H9 (cell line): Measurements from ENCODE around the gene PROM1. TPM values are rescaled to one million over a fixed set of nuclear protein-coding genes. Genes with fewer than 3 reads are reported as not detected.

ENCODE experiments used
- DNase-seq: peaks from one replicate; pipeline ENCODE4 v3.0.0-alpha.2; 2017
- H2AFZ ChIP-seq: one replicate; pipeline ENCODE4 v1.6.1; 2013; ENCODE audit warnings: mild to moderate bottlenecking, low read length, control low read depth, moderate library complexity
- H2AK5ac ChIP-seq: 2 replicates; pipeline ENCODE4 v1.6.1; 2013; ENCODE audit warnings: low read length, control low read depth, mixed read lengths; ENCODE audit not compliant: insufficient read length
- H2BK120ac ChIP-seq: one replicate; pipeline ENCODE4 v1.6.1; 2013; ENCODE audit warnings: low read depth, mild to moderate bottlenecking, low read length, control low read depth, inconsistent platforms; ENCODE audit not compliant: poor library complexity, severe bottlenecking
- H2BK12ac ChIP-seq: 2 replicates; pipeline ENCODE4 v1.6.1; 2013; ENCODE audit warnings: low read length, control low read depth, mixed read lengths, low read depth; ENCODE audit not compliant: insufficient read length
- H2BK15ac ChIP-seq: 2 replicates; pipeline ENCODE4 v1.6.1; 2013; ENCODE audit warnings: low read depth, low read length, control low read depth
- H2BK20ac ChIP-seq: one replicate; pipeline ENCODE4 v1.6.1; 2013; ENCODE audit warnings: low read depth, mild to moderate bottlenecking, low read length, control low read depth, inconsistent platforms; ENCODE audit not compliant: poor library complexity, severe bottlenecking
- H2BK5ac ChIP-seq: 2 replicates; pipeline ENCODE4 v1.6.1; 2013; ENCODE audit warnings: low read length, control low read depth, mixed read lengths; ENCODE audit not compliant: insufficient read length
- H3K14ac ChIP-seq: 2 replicates; pipeline ENCODE4 v1.6.1; 2013; ENCODE audit warnings: low read length, control low read depth; ENCODE audit not compliant: insufficient read depth
- H3K18ac ChIP-seq: 2 replicates; pipeline ENCODE4 v1.6.1; 2013; ENCODE audit warnings: low read depth, mild to moderate bottlenecking, mixed read lengths, low read length, control low read depth; ENCODE audit not compliant: insufficient read length
- H3K23ac ChIP-seq: 2 replicates; pipeline ENCODE4 v1.6.1; 2013; ENCODE audit warnings: low read length, control low read depth, mixed read lengths, low read depth; ENCODE audit not compliant: insufficient read length
- H3K23me2 ChIP-seq: 2 replicates; pipeline ENCODE4 v1.6.1; 2013; ENCODE audit warnings: low read depth, mild to moderate bottlenecking, mixed read lengths, low read length, control low read depth; ENCODE audit not compliant: insufficient read length, poor library complexity, severe bottlenecking
- H3K27ac ChIP-seq: 2 replicates; pipeline ENCODE4 v1.5.1; 2013; ENCODE audit warnings: low read length, control low read depth, mixed read lengths, low read depth; ENCODE audit not compliant: insufficient read length
- H3K27me3 ChIP-seq: 2 replicates; pipeline ENCODE4 v1.6.1; 2013; ENCODE audit warnings: low read length, control low read depth, inconsistent platforms; ENCODE audit not compliant: insufficient read depth
- H3K4ac ChIP-seq: 2 replicates; pipeline ENCODE4 v1.6.1; 2013; ENCODE audit warnings: low read depth, mild to moderate bottlenecking, control low read depth, inconsistent platforms, low read length, moderate library complexity
- H3K4me1 ChIP-seq: 2 replicates; pipeline ENCODE4 v1.6.1; 2013; ENCODE audit warnings: low read length, control low read depth, inconsistent platforms; ENCODE audit not compliant: insufficient read depth
- H3K4me2 ChIP-seq: 2 replicates; pipeline ENCODE4 v1.6.1; 2013; ENCODE audit warnings: low read length, control low read depth, mixed read lengths; ENCODE audit not compliant: insufficient read length, insufficient read depth
- H3K56ac ChIP-seq: 2 replicates; pipeline ENCODE4 v1.6.1; 2013; ENCODE audit warnings: low read depth, mild to moderate bottlenecking, mixed read lengths, low read length, control low read depth; ENCODE audit not compliant: insufficient read length
- H3K79me1 ChIP-seq: 2 replicates; pipeline ENCODE4 v1.6.1; 2013; ENCODE audit warnings: low read depth, mild to moderate bottlenecking, moderate library complexity, low read length, control low read depth, inconsistent platforms; ENCODE audit not compliant: insufficient read depth, poor library complexity, severe bottlenecking
- H3K79me2 ChIP-seq: 2 replicates; pipeline ENCODE4 v1.6.1; 2013; ENCODE audit warnings: low read length, control low read depth, inconsistent platforms; ENCODE audit not compliant: insufficient read depth
- H3K9ac ChIP-seq: 2 replicates; pipeline ENCODE4 v1.6.1; 2013; ENCODE audit warnings: low read length, control low read depth, mixed read lengths; ENCODE audit not compliant: insufficient read length; ENCODE audit errors: extremely low read depth
- H3K9me3 ChIP-seq: one replicate; pipeline ENCODE4 v1.6.1; 2013; ENCODE audit warnings: low read depth, low read length, inconsistent platforms; ENCODE audit not compliant: control insufficient read depth
- H3T11ph ChIP-seq: one replicate; pipeline ENCODE4 v1.6.1; 2013; ENCODE audit warnings: mild to moderate bottlenecking, low read length, control low read depth, inconsistent platforms
- H4K20me1 ChIP-seq: one replicate; pipeline ENCODE4 v1.6.1; 2013; ENCODE audit not compliant: control insufficient read depth, insufficient read length, insufficient read depth
- H4K5ac ChIP-seq: 2 replicates; pipeline ENCODE4 v1.6.1; 2013; ENCODE audit warnings: low read depth, mild to moderate bottlenecking, mixed read lengths, low read length, control low read depth; ENCODE audit not compliant: insufficient read length
- H4K8ac ChIP-seq: replicated peaks from 2 replicates; pipeline ENCODE4 v1.6.1; 2013; ENCODE audit warnings: low read length, control low read depth, mixed read lengths, low read depth; ENCODE audit not compliant: insufficient read length
- H4K91ac ChIP-seq: 2 replicates; pipeline ENCODE4 v1.6.1; 2013; ENCODE audit warnings: low read depth, mild to moderate bottlenecking, moderate library complexity, mixed read lengths, low read length, control low read depth; ENCODE audit not compliant: insufficient read length
- H3K27ac Mint-ChIP-seq, 3 experiments: 2 replicates in 2 of 3; 3 replicates in 1 of 3; pipeline ENCODE4 v1.8.0; 2020 to 2021; ENCODE audit warnings: mixed read lengths in 3 of 3, mild to moderate bottlenecking in 1 of 3, moderate library complexity in 1 of 3
- H3K27me3 Mint-ChIP-seq: 2 replicates; pipeline ENCODE4 v1.8.0; 2021; ENCODE audit warnings: low read depth, mild to moderate bottlenecking, moderate library complexity, mixed read lengths
- H3K36me3 Mint-ChIP-seq, 3 experiments: 2 replicates in 2 of 3; 3 replicates in 1 of 3; pipeline ENCODE4 v1.8.0; 2020 to 2021; ENCODE audit warnings: low read depth in 3 of 3, mixed read lengths in 3 of 3; ENCODE audit not compliant: insufficient read depth in 1 of 3
- H3K4me1 Mint-ChIP-seq, 2 experiments: 2 replicates each; pipeline ENCODE4 v1.8.0; 2020; ENCODE audit warnings: mixed read lengths in 2 of 2
- H3K4me3 Mint-ChIP-seq, 2 experiments: 2 replicates in 1 of 2; 3 replicates in 1 of 2; pipeline ENCODE4 v1.8.0; 2020 to 2021; ENCODE audit warnings: mild to moderate bottlenecking in 2 of 2, mixed read lengths in 2 of 2, moderate library complexity in 1 of 2
- H3K9me3 Mint-ChIP-seq, 2 experiments: 2 replicates in 1 of 2; 3 replicates in 1 of 2; pipeline ENCODE4 v1.8.0; 2020; ENCODE audit warnings: mild to moderate bottlenecking in 2 of 2, mixed read lengths in 2 of 2, moderate library complexity in 1 of 2
- WGBS: extraction: QIAGEN DNeasy Blood & Tissue Kit; methylation state at CpG from one replicate; pipeline ENCODE4 v1.1.7; 2013; ENCODE audit warnings: missing lambda C conversion rate, low lambda C conversion rate, mixed read lengths; ENCODE audit not compliant: insufficient read length; ENCODE audit errors: extremely low coverage; 5-methylcytosine and 5-hydroxymethylcytosine counted together
- total RNA-seq: library from RNA; stranded (reverse); gene quantifications from 2 replicates; pipeline ENCODE4 v1.2.1, GENCODE V29; 2021
- TF ChIP-seq, protein P1 (sequence below): fragments of 200-600 bp; sonication (generic); conservative IDR thresholded peaks from 3 replicates; pipeline ENCODE4 v1.8.0; 2021; ENCODE audit warnings: antibody characterized with exemption, mild to moderate bottlenecking

Gene PROM1
- total RNA-seq, 1 experiment from 2014 or later = 98.3 TPM

DNA sequence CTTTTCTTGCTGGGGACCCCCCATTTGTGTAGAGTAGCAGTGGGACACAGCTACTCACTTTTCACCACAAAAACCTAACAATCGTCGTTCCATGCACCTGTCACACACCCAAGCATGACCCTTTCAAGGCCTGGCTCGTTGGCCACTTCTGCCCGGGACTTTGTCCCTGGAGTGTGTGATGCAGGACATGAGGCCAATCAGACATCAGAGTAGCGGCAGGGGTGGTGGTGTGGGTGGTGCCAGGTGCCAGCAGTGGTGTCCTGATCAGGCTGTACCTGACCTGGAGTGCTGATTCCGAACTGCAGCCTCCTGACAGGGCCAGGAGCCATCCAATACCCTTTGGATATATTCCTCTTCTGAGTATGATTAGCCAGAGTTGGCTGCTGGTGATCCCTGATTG lies 23.1 kb upstream of the PROM1 start:
- Histone ChIP-seq H2BK12ac (no peak overlapping the region), H3K23me2 (no peaks in the 10 kb centered on the region), H2BK5ac (no peak overlapping the region), H3K9ac (no peak overlapping the region), H3K18ac (no peak overlapping the region), H3K23ac (no peak overlapping the region), H3K27me3 (no peaks in the 10 kb centered on the region), H3K14ac (no peak overlapping the region), H3T11ph (no peak overlapping the region), H4K8ac (no peak overlapping the region), H4K5ac (no peak overlapping the region), H3K4me2 (no peak overlapping the region), H3K79me2 (no peaks in the 10 kb centered on the region), H4K20me1 (no peaks in the 10 kb centered on the region), H3K27ac (no peak overlapping the region), H3K4me1 (no peaks in the 10 kb centered on the region), H3K4ac (no peak overlapping the region), H3K9me3 (no peaks in the 10 kb centered on the region), H2AFZ (no peak overlapping the region), H2BK120ac (no peak overlapping the region), H3K56ac (no peak overlapping the region), H4K91ac (no peak overlapping the region), H3K79me1 (no peaks in the 10 kb centered on the region), H2AK5ac (no peak overlapping the region), H2BK15ac (no peak overlapping the region), H2BK20ac (no peak overlapping the region)
- H3K27me3 Mint-ChIP-seq = peaks cover 5% of the 10 kb centered on the region
- TF ChIP-seq, protein P1, sequence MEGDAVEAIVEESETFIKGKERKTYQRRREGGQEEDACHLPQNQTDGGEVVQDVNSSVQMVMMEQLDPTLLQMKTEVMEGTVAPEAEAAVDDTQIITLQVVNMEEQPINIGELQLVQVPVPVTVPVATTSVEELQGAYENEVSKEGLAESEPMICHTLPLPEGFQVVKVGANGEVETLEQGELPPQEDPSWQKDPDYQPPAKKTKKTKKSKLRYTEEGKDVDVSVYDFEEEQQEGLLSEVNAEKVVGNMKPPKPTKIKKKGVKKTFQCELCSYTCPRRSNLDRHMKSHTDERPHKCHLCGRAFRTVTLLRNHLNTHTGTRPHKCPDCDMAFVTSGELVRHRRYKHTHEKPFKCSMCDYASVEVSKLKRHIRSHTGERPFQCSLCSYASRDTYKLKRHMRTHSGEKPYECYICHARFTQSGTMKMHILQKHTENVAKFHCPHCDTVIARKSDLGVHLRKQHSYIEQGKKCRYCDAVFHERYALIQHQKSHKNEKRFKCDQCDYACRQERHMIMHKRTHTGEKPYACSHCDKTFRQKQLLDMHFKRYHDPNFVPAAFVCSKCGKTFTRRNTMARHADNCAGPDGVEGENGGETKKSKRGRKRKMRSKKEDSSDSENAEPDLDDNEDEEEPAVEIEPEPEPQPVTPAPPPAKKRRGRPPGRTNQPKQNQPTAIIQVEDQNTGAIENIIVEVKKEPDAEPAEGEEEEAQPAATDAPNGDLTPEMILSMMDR = no peak
- no peaks in the 10 kb centered on the region for H3K36me3 Mint-ChIP-seq
- no CpG with 5 or more reads among the region's 6 CpGs for WGBS
- DNase-seq = no peak
- no peak overlapping the region for H3K4me3 Mint-ChIP-seq
- H3K27ac Mint-ChIP-seq = no peak overlapping the region
- no peaks in the 10 kb centered on the region for H3K4me1 Mint-ChIP-seq
- H3K9me3 Mint-ChIP-seq = no peaks in the 10 kb centered on the region
